NCI-H187 treated with DMSO at 0.1 percent for 48 hours (cell line): ENCODE data around the gene SLC39A10.
"Not testable (repeated sequence)": the region's sequence is repeated elsewhere in the genome, so short reads cannot be mapped to it uniquely, and the experiment has no call there.

Experiments used
- DNase-seq: peaks from one replicate; lab custom pipeline; 2025; lab: John Stamatoyannopoulos, UW

The SLC39A10 gene

GRCh38 chr2:195646424-195646823 is 10.6 kb upstream of the SLC39A10 start:
- no peak for DNase-seq

- DNase-seq = no peak
These were observed 9.7 kb upstream of the SLC39A10 start for GRCh38 chr2:195647302-195647701.

GRCh38 chr2:195648370-195648769 is 8.7 kb upstream of the SLC39A10 start:
- DNase-seq = not testable (repeated sequence)

GRCh38 chr2:195648787-195649186 is 8.2 kb upstream of the SLC39A10 start:
- DNase-seq = no peak

- DNase-seq = no peak
These were observed 7.3 kb upstream of the SLC39A10 start for GRCh38 chr2:195649629-195650190.

GRCh38 chr2:195651046-195651445 is 6.0 kb upstream of the SLC39A10 start:
- DNase-seq = no peak

GRCh38 chr2:195652911-195653310 is 4.1 kb upstream of the SLC39A10 start:
- DNase-seq = no peak

- no peak for DNase-seq
These were observed 716 bp upstream of the SLC39A10 start for GRCh38 chr2:195656161-195656858.

GRCh38 chr2:195657634-195658540 is 861 bp downstream of the SLC39A10 start:
- DNase-seq = no peak

GRCh38 chr2:195658541-195658890 is 1.5 kb downstream of the SLC39A10 start:
- no peak for DNase-seq

- DNase-seq = peak; percentile 17
These were observed 2.1 kb downstream of the SLC39A10 start for GRCh38 chr2:195659114-195659513.

GRCh38 chr2:195659982-195660890 is 3.2 kb downstream of the SLC39A10 start:
- no peak for DNase-seq

GRCh38 chr2:195662138-195662537 is 5.1 kb downstream of the SLC39A10 start:
- DNase-seq = no peak

- no peak for DNase-seq
These were observed 6.0 kb downstream of the SLC39A10 start for GRCh38 chr2:195663007-195663406.

- DNase-seq = no peak
These were observed 7.5 kb downstream of the SLC39A10 start for GRCh38 chr2:195664528-195664927.

- not testable (repeated sequence) for DNase-seq
These were observed 8.1 kb downstream of the SLC39A10 start for GRCh38 chr2:195665153-195665552.

GRCh38 chr2:195666113-195666712 is 9.2 kb downstream of the SLC39A10 start:
- no peak for DNase-seq

- DNase-seq = no peak
These were observed 10.9 kb downstream of the SLC39A10 start for GRCh38 chr2:195667974-195668373.

- DNase-seq = no peak
These were observed 13.2 kb downstream of the SLC39A10 start for GRCh38 chr2:195670191-195670590.

- DNase-seq = no peak
These were observed 14.5 kb downstream of the SLC39A10 start for GRCh38 chr2:195671563-195671962.

- no peak for DNase-seq
These were observed 15.6 kb downstream of the SLC39A10 start for GRCh38 chr2:195672674-195673073.
